NAMALWA (cell line): ENCODE results near the gene ATF5.
A peak's percentile ranks its signal among the peaks of the same experiment; 100 is the strongest.

Source experiments
- DNase-seq: peaks from one replicate; pipeline ENCODE4 v3.0.0-alpha.2; 2015; ENCODE audit warnings: low spot score

Gene ATF5

GRCh38 chr19:49929121-49929610 is at the start of gene ATF5, which contains the start of gene NUP62:
Gene ATF5 (plus strand): TSS chr19:49929205. CDS start chr19:49930851, 1,646 bp downstream.
Gene NUP62 (minus strand): TSS chr19:49929504. CDS start chr19:49909807, 19,697 bp downstream.
- DNase-seq = peak; percentile 71

- no peak for DNase-seq
Observed at GRCh38 chr19:49879243-49879963, 49.6 kb upstream of the ATF5 start.

- no peak for DNase-seq
Observed at GRCh38 chr19:49880162-49880869, 48.7 kb upstream of the ATF5 start.

- no peak for DNase-seq
Observed at GRCh38 chr19:49881186-49881585, 47.8 kb upstream of the ATF5 start.

- no peak for DNase-seq
Observed at GRCh38 chr19:49881672-49882394, 47.2 kb upstream of the ATF5 start.

GRCh38 chr19:49882643-49883042 is 46.4 kb upstream of the ATF5 start:
- DNase-seq = no peak

GRCh38 chr19:49883094-49883493 is 45.9 kb upstream of the ATF5 start:
- DNase-seq = no peak

- DNase-seq = no peak
Observed at GRCh38 chr19:49884109-49884508, 44.9 kb upstream of the ATF5 start.

- DNase-seq = no peak
Observed at GRCh38 chr19:49884760-49885159, 44.2 kb upstream of the ATF5 start.

GRCh38 chr19:49887037-49887664 is 41.9 kb upstream of the ATF5 start:
- no peak for DNase-seq

GRCh38 chr19:49887665-49888509 is 41.1 kb upstream of the ATF5 start:
- DNase-seq = no peak

- DNase-seq = no peak
Observed at GRCh38 chr19:49888510-49888824, 40.5 kb upstream of the ATF5 start.

- no peak for DNase-seq
Observed at GRCh38 chr19:49889038-49889686, 39.8 kb upstream of the ATF5 start.

GRCh38 chr19:49889687-49890348 is 39.2 kb upstream of the ATF5 start:
- DNase-seq = no peak

GRCh38 chr19:49890349-49891311 is 38.4 kb upstream of the ATF5 start:
- DNase-seq = peak; percentile 66

- no peak for DNase-seq
Observed at GRCh38 chr19:49891393-49891792, 37.6 kb upstream of the ATF5 start.

GRCh38 chr19:49892716-49893115 is 36.3 kb upstream of the ATF5 start:
- DNase-seq = no peak

GRCh38 chr19:49894011-49894664 is 34.9 kb upstream of the ATF5 start:
- no peak for DNase-seq
